Measurements from ENCODE around the gene AKAP13.
A peak's percentile ranks its signal among the peaks of the same experiment; 100 is the strongest.

The AKAP13 gene

DNA sequence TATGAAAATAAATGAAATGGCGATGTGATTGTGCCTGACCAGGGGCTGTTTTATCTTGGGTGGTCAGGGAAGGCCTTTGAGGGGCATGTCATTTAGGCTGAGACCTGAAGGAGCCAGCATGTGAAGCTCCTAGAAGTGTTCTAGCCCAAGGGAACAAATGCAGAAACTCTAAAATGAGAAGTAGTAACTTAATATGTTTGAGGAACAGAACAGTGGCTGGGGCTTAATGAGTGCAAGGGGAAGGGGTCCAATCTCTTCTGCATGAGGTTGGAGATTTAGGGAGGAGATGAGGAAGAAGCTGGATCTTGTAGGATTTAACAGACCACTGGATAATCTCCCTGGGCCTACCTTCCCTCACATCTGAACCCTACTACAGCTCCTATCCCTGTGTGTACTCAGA lies 110.5 kb downstream of the AKAP13 start:
- Histone ChIP-seq H3K9ac (ENCODE audit: low read length) (no peak overlapping the region), H3K36me3 (ENCODE audit: low read length) (peaks cover 11% of the 10 kb centered on the region), H3K4me2 (ENCODE audit: low read depth, low read length, poor library complexity, severe bottlenecking) (no peak overlapping the region), H3K9me2 (replicated peaks; ENCODE audit: insufficient read depth, low read length) (no peaks in the 10 kb centered on the region), H3K27me3 (ENCODE audit: low read length) (no peaks in the 10 kb centered on the region), H3F3A (ENCODE audit: insufficient read depth) (peaks cover 10% of the 10 kb centered on the region; the same call in 1 of the 2 replicates), H3K27ac (ENCODE audit: low read depth, low read length) (peak overlapping the region; percentile 10), H2AFZ (ENCODE audit: low read depth, low read length, severe bottlenecking) (no peak overlapping the region), H3K79me2 (ENCODE audit: insufficient read depth, low read length) (peaks cover 98% of the 10 kb centered on the region), H4K20me1 (ENCODE audit: low read depth, low read length) (peaks cover 6% of the 10 kb centered on the region; the same call in 1 of the 2 replicates), H3K9me3 (ENCODE audit: insufficient read depth, low read length) (no peaks in the 10 kb centered on the region), H3K4me3 (ENCODE audit: insufficient read depth, low read length, poor library complexity, severe bottlenecking) (no peak overlapping the region)
- TF ChIP-seq CTCF (IDR thresholded peaks at IDR 0.05; ENCODE audit: insufficient read depth, low read length, poor library complexity, severe bottlenecking), result no peak
- TF ChIP-seq EZH2phosphoT487 (conservative IDR thresholded peaks at IDR 0.05; ENCODE audit: low read length), result no peak

GRCh38 chr15:85491691-85492090 lies 111.3 kb downstream of the AKAP13 start:
- H3F3A ChIP-seq (ENCODE audit: insufficient read depth), result 0 out of 2 replicates have a peak, but pooled peaks cover 5% of the 10 kb centered on the region
- no peaks in the 10 kb centered on the region for H3K9me3 ChIP-seq (ENCODE audit: insufficient read depth, low read length)
- peaks cover 7% of the 10 kb centered on the region; the same call in 1 of the 2 replicates for H3K36me3 ChIP-seq (ENCODE audit: low read length)
- H2AFZ ChIP-seq (ENCODE audit: low read depth, low read length, severe bottlenecking), result no peak overlapping the region
- TF ChIP-seq CTCF (IDR thresholded peaks at IDR 0.05; ENCODE audit: insufficient read depth, low read length, poor library complexity, severe bottlenecking), result no peak
- TF ChIP-seq EZH2phosphoT487 (conservative IDR thresholded peaks at IDR 0.05; ENCODE audit: low read length), result no peak
- no peaks in the 10 kb centered on the region for H3K9me2 ChIP-seq (replicated peaks; ENCODE audit: insufficient read depth, low read length)
- no peak overlapping the region for H3K27ac ChIP-seq (ENCODE audit: low read depth, low read length)
- H3K4me3 ChIP-seq (ENCODE audit: insufficient read depth, low read length, poor library complexity, severe bottlenecking), result no peak overlapping the region
- H3K9ac ChIP-seq (ENCODE audit: low read length), result no peak overlapping the region
- no peaks in the 10 kb centered on the region for H3K27me3 ChIP-seq (ENCODE audit: low read length)
- no peak overlapping the region for H3K4me2 ChIP-seq (ENCODE audit: low read depth, low read length, poor library complexity, severe bottlenecking)
- H3K79me2 ChIP-seq (ENCODE audit: insufficient read depth, low read length), result peaks cover 98% of the 10 kb centered on the region
- H4K20me1 ChIP-seq (ENCODE audit: low read depth, low read length), result 0 out of 2 replicates have a peak, but pooled peaks cover 6% of the 10 kb centered on the region

DNA sequence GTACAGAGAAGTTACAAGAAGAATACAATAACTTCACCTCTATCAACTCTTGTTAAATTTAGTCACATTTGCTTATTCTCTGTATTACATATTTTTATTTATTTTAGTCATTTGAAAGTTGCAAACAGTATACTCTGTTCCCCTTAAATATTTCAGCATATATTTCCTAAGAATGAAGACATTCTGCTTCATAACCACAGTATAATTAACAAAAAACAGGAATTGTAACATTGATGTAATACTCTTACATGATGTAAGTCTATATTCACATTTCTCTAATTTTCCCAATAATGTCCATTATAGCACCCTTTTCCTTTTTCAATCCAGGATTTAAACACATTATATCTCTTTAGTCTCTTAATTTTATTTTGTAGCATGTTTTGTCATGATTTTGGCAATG lies 112.0 kb downstream of the AKAP13 start:
- H3K4me3 ChIP-seq (ENCODE audit: insufficient read depth, low read length, poor library complexity, severe bottlenecking), result no peak overlapping the region
- H3K9me3 ChIP-seq (ENCODE audit: insufficient read depth, low read length), result no peaks in the 10 kb centered on the region
- H3K27me3 ChIP-seq (ENCODE audit: low read length), result no peaks in the 10 kb centered on the region
- H4K20me1 ChIP-seq (ENCODE audit: low read depth, low read length), result 0 out of 2 replicates have a peak, but pooled peaks cover 6% of the 10 kb centered on the region
- peaks cover 98% of the 10 kb centered on the region for H3K79me2 ChIP-seq (ENCODE audit: insufficient read depth, low read length)
- H3K36me3 ChIP-seq (ENCODE audit: low read length), result 0 out of 2 replicates have a peak, but pooled peaks cover 7% of the 10 kb centered on the region
- H3K4me2 ChIP-seq (ENCODE audit: low read depth, low read length, poor library complexity, severe bottlenecking), result no peak overlapping the region
- H2AFZ ChIP-seq (ENCODE audit: low read depth, low read length, severe bottlenecking), result no peak overlapping the region
- H3K27ac ChIP-seq (ENCODE audit: low read depth, low read length), result no peak overlapping the region
- H3K9ac ChIP-seq (ENCODE audit: low read length), result no peak overlapping the region
- no peaks in the 10 kb centered on the region for H3K9me2 ChIP-seq (replicated peaks; ENCODE audit: insufficient read depth, low read length)
- H3F3A ChIP-seq (ENCODE audit: insufficient read depth), result 0 out of 2 replicates have a peak, but pooled peaks cover 5% of the 10 kb centered on the region
- no peak for TF ChIP-seq EZH2phosphoT487 (conservative IDR thresholded peaks at IDR 0.05; ENCODE audit: low read length)
- TF ChIP-seq CTCF (IDR thresholded peaks at IDR 0.05; ENCODE audit: insufficient read depth, low read length, poor library complexity, severe bottlenecking), result no peak

All from SU-DHL-6 (cell line).